Measurements from ENCODE around the gene KCMF1. TPM values are rescaled to one million over a fixed set of nuclear protein-coding genes. Genes with fewer than 3 reads are reported as not detected.
A peak's percentile ranks its signal among the peaks of the same experiment; 100 is the strongest.

Gene KCMF1
- polyA plus RNA-seq, 1 donor (not counting 4 experiments of a cell fraction or from before 2014, with no cell fraction given) = 111 TPM

DNA sequence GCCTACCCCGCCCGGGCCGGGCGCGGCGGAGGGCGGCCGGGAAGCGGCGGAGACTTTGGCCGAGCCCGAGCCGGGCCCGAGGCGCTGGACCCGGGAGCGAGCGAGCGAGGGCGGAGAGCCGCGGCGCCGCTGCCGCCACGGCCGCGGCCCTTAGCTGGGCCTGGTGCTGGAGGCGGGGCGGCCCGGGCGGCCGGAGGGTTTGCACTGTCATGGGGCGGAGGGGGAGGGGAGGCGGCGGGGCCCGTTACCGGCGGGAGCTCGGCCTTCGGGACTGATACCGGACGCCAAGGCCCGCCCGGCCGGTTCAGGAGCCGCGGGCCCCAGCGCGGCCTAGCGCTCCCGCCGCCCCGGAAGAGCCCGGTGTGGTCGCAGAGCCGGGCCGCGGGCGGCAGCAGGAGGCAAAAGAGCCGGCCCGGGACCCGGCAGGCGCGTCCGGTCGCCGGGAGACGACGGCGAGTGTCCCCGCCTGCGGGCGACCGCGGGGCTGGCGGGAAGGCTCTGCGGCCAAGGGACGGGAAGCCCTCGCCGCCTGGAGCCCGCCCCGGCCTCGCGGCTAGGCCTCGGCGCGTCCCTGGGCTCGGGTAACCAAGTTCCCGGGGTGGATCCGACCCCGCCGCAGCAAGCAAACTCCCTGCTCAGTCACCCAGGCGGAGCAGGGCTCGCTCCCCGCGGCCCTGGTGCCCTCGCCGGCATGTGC, 697 bp downstream of the KCMF1 start:
- Histone ChIP-seq H4K20me1 (ENCODE audit: control insufficient read depth, extremely low read depth, insufficient read depth, low read length) (peaks cover 7% of the 10 kb centered on the region), H3K27ac (ENCODE audit: control insufficient read depth, insufficient read depth, low read length) (peak overlapping the region; percentile 94), H3K9me3 (ENCODE audit: control insufficient read depth, low read depth, low read length) (no peaks in the 10 kb centered on the region), H3K9me1 (ENCODE audit: control insufficient read depth, extremely low read depth, insufficient read depth, low read length) (no peaks in the 10 kb centered on the region), H3K36me3 (ENCODE audit: control insufficient read depth in 2 of 2, extremely low read depth in 1 of 2, insufficient read depth in 2 of 2, low read length in 2 of 2) (peaks cover 0 to 9% of the 10 kb centered on the region in 2 experiments), H3K9ac (ENCODE audit: control insufficient read depth, extremely low read depth, insufficient read depth, low read length) (peak overlapping the region; percentile 96), H3K4me3 (ENCODE audit: control insufficient read depth in 2 of 3, extremely low read depth in 1 of 3, insufficient read depth in 2 of 3, low read depth in 1 of 3, low read length in 3 of 3) (peak overlapping the region; percentile 77 to 82 (median 79)), H3K27me3 (ENCODE audit: control insufficient read depth, extremely low read depth, insufficient read depth, low read length) (no peaks in the 10 kb centered on the region), H3K4me1 (ENCODE audit: control insufficient read depth, extremely low read depth, insufficient read depth, low read length) (peaks cover 12% of the 10 kb centered on the region), H2AFZ (ENCODE audit: control insufficient read depth, low read length) (no peak overlapping the region), H3K79me2 (ENCODE audit: control insufficient read depth, insufficient read depth, low read length) (peaks cover 89% of the 10 kb centered on the region), H3K4me2 (ENCODE audit: control insufficient read depth, extremely low read depth, insufficient read depth, low read depth, low read length) (peak overlapping the region; percentile 96)
- dilution Hi-C loops (cut with MboI; ENCODE audit: extremely low pct_ligation_motif_present, low sequenced_read_pairs) = no loop called here
- no peak for TF ChIP-seq EZH2 (IDR thresholded peaks at IDR 0.05; ENCODE audit: low read length)
- TF ChIP-seq CTCF (optimal IDR thresholded peaks at IDR 0.05 in 1 of 3, IDR thresholded peaks at IDR 0.05 in 1 of 3, conservative IDR thresholded peaks at IDR 0.05 in 1 of 3; ENCODE audit: extremely low read depth in 1 of 3, insufficient read depth in 2 of 3, low read length in 3 of 3) = no peak
- DNase-seq (ENCODE audit: low read depth, low spot score) = no peak
- FAIRE-seq = no peak

GRCh38 chr2:84972207-84972783, 1.3 kb downstream of the KCMF1 start:
- Histone ChIP-seq H3K9me1 (ENCODE audit: control insufficient read depth, extremely low read depth, insufficient read depth, low read length) (no peaks in the 10 kb centered on the region), H3K4me2 (ENCODE audit: control insufficient read depth, extremely low read depth, insufficient read depth, low read depth, low read length) (peak overlapping the region; percentile 96), H3K79me2 (ENCODE audit: control insufficient read depth, insufficient read depth, low read length) (peaks cover 89% of the 10 kb centered on the region), H3K9me3 (ENCODE audit: control insufficient read depth, low read depth, low read length) (no peaks in the 10 kb centered on the region), H2AFZ (ENCODE audit: control insufficient read depth, low read length) (no peak overlapping the region), H3K4me1 (ENCODE audit: control insufficient read depth, extremely low read depth, insufficient read depth, low read length) (peaks cover 12% of the 10 kb centered on the region), H3K27me3 (ENCODE audit: control insufficient read depth, extremely low read depth, insufficient read depth, low read length) (no peaks in the 10 kb centered on the region), H3K4me3 (ENCODE audit: control insufficient read depth in 2 of 3, extremely low read depth in 1 of 3, insufficient read depth in 2 of 3, low read depth in 1 of 3, low read length in 3 of 3) (peak overlapping the region; percentile 77 to 82 (median 79)), H3K36me3 (ENCODE audit: control insufficient read depth in 2 of 2, extremely low read depth in 1 of 2, insufficient read depth in 2 of 2, low read length in 2 of 2) (peaks cover 0 to 9% of the 10 kb centered on the region in 2 experiments), H3K9ac (ENCODE audit: control insufficient read depth, extremely low read depth, insufficient read depth, low read length) (peak overlapping the region; percentile 96), H3K27ac (ENCODE audit: control insufficient read depth, insufficient read depth, low read length) (peak overlapping the region; percentile 94), H4K20me1 (ENCODE audit: control insufficient read depth, extremely low read depth, insufficient read depth, low read length) (peaks cover 12% of the 10 kb centered on the region)
- FAIRE-seq (no peak), DNase-seq (ENCODE audit: low read depth, low spot score) (no peak)
- TF ChIP-seq EZH2 (IDR thresholded peaks at IDR 0.05; ENCODE audit: low read length) (no peak), CTCF (optimal IDR thresholded peaks at IDR 0.05 in 1 of 3, IDR thresholded peaks at IDR 0.05 in 1 of 3, conservative IDR thresholded peaks at IDR 0.05 in 1 of 3; ENCODE audit: extremely low read depth in 1 of 3, insufficient read depth in 2 of 3, low read length in 3 of 3) (no peak)
- dilution Hi-C loops (cut with MboI; ENCODE audit: extremely low pct_ligation_motif_present, low sequenced_read_pairs) = no loop called here
